DMS53 (cell line): ENCODE results near the gene AHSG.

Source experiments
- DNase-seq: peaks from one replicate; lab custom pipeline; 2025; lab: John Stamatoyannopoulos, UW

Gene AHSG

DNA sequence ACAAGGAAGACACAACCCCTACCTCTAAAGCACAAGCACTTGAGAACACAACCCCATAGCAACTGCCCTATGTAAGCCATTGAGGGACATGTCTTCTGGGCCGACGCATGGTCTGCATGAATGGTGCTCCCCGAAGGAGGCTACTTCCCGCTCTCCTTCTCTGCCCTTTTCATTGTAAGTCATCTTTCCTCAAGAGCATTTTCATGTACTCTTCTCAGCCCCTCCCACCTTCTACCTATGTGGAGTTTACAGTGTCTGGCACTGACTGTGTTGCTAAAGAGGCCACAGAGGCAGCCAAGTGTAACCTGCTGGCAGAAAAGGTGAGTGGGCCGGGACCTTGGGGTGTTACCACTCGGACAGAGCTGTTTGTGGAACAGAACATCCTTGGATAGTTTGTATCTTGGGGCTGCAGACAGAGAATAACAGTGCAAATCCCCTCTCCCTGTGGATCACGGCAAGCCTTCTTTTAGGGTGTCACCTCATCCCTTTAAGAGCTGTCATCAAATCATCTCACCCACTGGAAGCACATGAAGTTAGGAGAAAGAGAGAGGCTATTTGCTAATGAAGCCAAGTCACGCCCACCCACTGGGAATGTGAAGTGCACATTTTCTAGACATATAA lies 5.6 kb downstream of the AHSG start:
- DNase-seq, result no peak

DNA sequence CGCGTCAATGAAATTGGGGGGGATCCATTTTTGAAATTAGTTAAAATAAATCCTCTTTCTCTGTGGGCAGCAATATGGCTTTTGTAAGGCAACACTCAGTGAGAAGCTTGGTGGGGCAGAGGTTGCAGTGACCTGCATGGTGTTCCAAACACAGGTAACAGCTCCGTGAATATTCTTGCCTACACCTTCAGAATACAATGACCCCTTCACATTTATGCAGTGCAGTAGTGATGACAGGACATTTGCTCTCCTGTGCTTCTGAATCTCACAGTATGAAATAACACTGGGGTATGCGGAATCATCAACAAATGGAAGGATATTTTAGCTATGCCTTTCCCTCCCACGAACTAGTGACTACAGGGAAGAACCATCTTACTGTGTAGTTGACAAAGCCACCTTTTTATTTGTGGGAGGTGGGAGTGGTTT lies 6.9 kb downstream of the AHSG start:
- no peak for DNase-seq

- no peak for DNase-seq
Observed at GRCh38 chr3:186620213-186621092, 7.6 kb downstream of the AHSG start.

GRCh38 chr3:186621894-186622650 lies 9.2 kb downstream of the AHSG start:
- DNase-seq, result no peak

GRCh38 chr3:186622651-186623310 lies 9.9 kb downstream of the AHSG start:
- no peak for DNase-seq

- DNase-seq, result no peak
Observed at GRCh38 chr3:186624598-186624997, 11.7 kb downstream of the AHSG start.

GRCh38 chr3:186625600-186626042 lies 12.8 kb downstream of the AHSG start:
- DNase-seq, result no peak

- DNase-seq, result no peak
Observed at GRCh38 chr3:186626254-186626847, 13.5 kb downstream of the AHSG start.

- DNase-seq, result no peak
Observed at GRCh38 chr3:186627852-186628414, 15.1 kb downstream of the AHSG start.

DNA sequence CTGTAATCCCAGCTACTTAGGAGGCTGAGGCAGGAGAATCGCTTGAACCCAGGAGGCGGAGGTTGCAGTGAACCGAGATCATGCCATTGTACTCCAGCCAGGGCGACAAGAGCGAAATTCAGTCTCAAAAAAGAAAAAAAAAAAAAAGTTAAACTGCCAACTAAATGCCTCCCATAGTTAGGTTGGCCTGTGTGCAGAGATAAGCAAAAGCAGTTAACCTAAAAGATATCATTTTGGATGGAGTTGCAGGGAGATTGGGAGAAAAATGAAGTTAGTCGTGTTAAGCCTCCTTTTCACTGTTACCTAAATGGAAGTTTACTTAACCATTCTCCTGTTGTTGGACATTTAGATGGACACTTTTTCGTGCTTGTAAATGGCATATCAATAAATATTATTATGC lies 15.9 kb downstream of the AHSG start:
- no peak for DNase-seq

GRCh38 chr3:186630950-186631641 lies 18.2 kb downstream of the AHSG start:
- DNase-seq, result no peak

- no peak for DNase-seq
Observed at GRCh38 chr3:186633481-186633880, 20.6 kb downstream of the AHSG start.

GRCh38 chr3:186634207-186634606 lies 21.3 kb downstream of the AHSG start:
- peak; percentile 31 for DNase-seq

- no peak for DNase-seq
Observed at GRCh38 chr3:186635532-186635931, 22.7 kb downstream of the AHSG start.

GRCh38 chr3:186636536-186636935 lies 23.7 kb downstream of the AHSG start:
- no peak for DNase-seq

DNA sequence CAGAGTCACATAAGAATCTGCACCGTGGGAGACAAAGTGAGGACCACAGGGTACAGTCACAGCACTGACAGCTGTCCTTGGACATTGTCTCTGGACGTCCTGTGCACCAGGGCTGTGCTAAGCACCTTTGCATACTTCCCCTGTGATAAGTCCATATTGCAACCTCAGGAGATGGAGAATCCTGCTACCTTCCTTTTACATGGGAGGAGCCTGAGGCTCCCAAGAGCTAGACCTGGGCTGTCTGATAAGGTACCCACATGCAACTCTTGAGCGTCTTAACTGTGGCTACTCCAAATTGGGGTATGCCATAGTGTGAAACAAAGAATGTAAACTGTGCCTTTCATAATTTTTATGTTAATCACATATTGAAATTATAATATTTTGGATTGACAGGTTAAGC lies 24.8 kb downstream of the AHSG start:
- no peak for DNase-seq

DNA sequence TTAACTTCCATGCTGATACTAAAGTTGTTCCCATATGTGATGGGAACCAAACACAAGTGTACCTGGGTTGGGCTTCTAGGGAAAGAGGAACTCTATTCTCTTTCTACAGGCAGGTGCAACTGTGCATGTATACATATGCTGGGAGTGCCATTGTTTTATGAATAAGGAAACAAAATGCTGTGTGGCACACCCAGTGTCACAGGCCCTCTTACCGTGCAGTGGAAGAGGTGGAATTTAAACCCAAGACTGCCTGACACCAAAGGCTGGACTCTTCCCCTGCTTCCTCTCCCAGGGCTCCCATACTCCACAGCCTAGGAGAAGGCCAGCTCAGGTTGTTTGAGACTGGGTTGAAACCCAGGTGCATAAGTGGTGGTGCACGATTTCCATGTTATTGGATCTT lies 25.4 kb downstream of the AHSG start:
- DNase-seq, result peak; percentile 4

GRCh38 chr3:186639778-186640472 lies 27.1 kb downstream of the AHSG start, which contains the start of gene FETUB:
Gene FETUB (plus strand): TSS chr3:186640399. CDS start chr3:186640461, 62 bp downstream.
- no peak for DNase-seq

DNA sequence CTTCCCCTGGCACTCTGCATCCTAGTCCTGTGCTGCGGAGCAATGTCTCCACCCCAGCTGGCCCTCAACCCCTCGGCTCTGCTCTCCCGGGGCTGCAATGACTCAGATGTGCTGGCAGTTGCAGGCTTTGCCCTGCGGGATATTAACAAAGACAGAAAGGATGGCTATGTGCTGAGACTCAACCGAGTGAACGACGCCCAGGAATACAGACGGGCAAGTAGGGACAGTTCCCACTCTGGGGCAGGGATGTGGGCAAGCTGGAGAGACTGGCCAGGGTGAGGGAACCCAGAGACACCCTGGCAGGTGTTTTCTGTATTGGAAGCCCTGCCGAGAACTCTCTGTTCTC lies 27.6 kb downstream of the AHSG start:
- DNase-seq, result no peak

DNA sequence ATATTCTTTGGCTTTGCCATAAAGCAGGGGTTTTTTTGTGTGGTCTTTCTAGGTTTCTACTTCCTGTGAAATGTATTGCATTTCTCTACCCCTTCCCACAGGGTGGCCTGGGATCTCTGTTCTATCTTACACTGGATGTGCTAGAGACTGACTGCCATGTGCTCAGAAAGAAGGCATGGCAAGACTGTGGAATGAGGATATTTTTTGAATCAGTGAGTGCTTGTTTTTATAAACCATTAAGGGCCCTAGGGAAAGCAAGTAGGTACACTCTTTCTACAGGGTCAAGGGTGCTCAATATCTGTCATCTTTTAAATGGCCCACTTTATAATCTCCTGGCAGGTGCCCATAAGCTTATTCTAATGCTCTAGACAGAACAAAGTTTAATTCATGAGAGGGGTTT lies 28.1 kb downstream of the AHSG start:
- DNase-seq, result no peak
